NCI-H526 (cell line): ENCODE results near the gene SLC5A3.

Source experiments
- DNase-seq, 2 experiments: peaks; one replicate each; lab custom pipeline; 2025; lab: John Stamatoyannopoulos, UW

Gene SLC5A3

GRCh38 chr21:34071683-34072082 lies 1.7 kb upstream of the SLC5A3 start:
- no peak for DNase-seq

DNA sequence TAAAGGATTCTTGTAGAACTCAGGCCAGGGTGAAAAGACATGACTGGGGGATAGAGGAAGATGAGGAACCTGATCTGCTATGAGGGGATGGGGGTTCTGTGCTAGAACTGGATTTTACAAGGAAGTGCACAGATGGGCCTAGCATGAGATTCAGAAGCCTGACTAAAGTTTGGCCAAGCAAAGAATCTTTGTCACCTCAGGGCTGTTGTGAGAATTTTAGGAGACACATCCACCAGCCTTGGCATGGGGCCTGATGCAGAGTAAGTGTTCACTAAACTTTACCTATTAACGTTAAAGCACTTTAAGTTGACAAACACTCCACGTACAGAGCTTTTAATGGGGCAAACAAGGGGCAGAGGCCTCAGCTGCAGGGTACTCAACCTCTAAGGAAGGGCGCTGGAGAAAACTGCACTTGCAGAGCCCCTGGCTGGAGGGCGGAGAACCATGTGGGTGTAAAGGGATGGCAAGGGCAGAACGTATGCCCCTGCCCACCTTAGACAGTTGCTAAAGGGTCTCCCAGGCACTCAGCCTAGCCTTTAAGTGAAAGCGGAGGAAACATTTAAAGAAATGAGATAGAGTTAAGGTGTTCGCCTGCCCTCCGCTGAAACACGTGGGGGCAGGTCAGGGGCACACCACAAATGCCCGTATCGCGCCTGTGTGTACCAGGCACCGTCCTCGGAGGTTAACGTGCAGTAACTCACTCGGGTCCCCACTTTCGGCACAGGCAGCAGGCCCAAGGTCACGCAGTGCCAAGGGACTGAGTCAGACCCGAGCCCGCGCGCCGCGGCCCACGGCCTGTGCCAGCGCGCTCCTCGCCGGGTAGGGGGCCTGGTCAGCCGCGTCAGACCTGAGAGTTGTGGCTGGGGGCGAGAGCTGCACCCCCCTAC lies 990 bp upstream of the SLC5A3 start:
- DNase-seq: no peak

- DNase-seq: peak in 1 of 2 experiments; percentile 60
Measured at GRCh38 chr21:34073749-34074282, 438 bp downstream of the SLC5A3 start.

- DNase-seq: peak in 1 of 2 experiments; percentile 38
Measured at GRCh38 chr21:34074283-34075090, 1.1 kb downstream of the SLC5A3 start.

DNA sequence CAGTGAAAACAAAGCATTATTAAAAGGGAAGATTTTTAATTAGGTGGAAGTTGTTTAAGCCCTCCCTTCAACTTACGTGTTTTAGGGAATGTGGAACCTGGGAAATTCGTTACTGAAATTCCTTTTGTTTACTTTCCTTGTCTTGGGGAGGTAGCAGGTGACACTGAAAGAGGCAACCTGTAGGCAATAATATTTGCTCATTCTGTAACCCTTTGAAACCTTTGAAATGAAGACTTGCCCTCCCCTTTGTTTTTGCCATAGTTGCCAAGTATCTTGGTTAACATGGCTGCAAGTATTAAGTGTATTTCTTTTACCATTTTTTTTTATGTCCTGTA lies 1.7 kb downstream of the SLC5A3 start:
- no peak for DNase-seq

DNA sequence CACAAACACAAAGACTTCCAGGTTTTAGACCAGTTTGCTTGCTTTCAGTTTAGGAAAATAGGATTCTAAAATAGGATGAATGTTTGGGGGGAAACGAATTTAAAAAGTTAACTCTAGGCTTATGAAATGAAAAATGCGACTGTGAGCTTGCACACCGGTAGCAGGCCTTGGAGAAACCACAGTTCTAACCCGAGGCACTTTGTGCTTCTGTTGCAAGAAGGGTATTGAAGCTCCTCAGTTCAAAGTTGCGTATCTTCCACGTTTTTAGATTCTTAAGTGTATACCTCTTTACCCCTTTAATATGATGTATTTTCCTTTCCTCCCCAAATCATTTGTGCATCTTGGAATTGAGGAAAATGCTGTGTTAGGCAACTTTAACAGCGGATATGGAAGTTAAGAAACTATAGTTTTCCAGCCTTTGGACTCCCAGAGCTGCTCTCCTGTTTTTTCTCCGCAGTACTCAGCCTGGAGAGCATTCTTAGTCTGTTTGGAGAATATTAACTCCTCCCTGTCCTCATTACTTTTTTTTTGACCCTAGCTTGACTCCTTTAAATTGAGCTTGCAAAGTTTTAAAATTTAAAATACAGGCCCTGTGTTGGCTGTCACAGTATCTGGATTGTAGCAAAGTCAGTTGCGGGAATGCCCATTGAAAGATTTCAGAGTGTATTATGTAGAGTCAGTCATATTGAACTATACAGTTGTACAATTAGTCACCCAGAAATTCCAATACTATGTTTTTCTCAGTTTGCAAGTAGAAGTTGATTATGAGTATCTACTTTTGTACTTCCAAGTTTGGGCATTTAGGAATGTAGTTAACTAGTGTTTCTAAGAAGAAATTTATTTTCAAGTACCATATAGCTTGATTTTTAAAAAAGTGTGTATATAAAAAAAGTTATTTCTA lies 2.6 kb downstream of the SLC5A3 start:
- DNase-seq: no peak

DNA sequence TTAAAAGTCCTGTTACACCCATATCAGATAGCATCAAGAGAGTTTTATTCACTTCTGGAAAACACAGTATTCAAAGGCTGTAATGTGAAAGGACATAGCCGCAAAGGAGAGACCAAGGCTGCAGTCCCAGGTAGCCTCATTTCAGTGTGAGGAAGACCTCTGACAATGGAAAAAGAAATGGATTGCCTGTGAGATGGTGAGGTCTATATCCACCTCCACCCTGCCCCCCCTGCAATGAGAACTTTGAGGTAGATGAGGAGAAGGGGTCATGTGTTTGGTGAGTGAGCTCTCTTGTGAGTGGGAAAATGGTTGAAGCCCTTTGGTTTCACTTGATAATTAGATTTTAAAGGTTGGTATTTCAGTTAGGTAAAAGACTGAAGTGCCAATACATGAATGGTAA lies 3.5 kb downstream of the SLC5A3 start:
- DNase-seq: no peak

- no peak for DNase-seq
Measured at GRCh38 chr21:34077888-34078287, 4.5 kb downstream of the SLC5A3 start.

- DNase-seq: no peak
Measured at GRCh38 chr21:34078915-34079314, 5.5 kb downstream of the SLC5A3 start.

DNA sequence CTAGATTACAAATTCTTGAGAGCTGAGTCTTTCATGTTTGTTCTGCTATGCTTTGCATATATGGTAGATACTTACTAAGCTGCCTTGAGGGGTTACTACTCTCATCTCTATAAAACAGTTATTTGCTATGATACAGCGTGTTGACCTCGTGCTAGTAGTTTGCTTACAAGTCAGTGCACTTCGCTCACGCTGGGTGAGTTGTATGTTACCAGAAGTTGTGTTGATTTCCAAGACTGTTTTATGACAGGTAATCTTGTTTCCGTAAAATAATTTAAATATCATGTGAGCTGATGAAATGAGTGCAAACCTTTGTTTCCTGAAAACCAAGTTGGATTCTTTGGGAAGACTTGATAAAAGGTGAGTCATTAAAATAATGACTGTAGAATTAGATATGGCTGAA lies 7.3 kb downstream of the SLC5A3 start:
- no peak for DNase-seq

DNA sequence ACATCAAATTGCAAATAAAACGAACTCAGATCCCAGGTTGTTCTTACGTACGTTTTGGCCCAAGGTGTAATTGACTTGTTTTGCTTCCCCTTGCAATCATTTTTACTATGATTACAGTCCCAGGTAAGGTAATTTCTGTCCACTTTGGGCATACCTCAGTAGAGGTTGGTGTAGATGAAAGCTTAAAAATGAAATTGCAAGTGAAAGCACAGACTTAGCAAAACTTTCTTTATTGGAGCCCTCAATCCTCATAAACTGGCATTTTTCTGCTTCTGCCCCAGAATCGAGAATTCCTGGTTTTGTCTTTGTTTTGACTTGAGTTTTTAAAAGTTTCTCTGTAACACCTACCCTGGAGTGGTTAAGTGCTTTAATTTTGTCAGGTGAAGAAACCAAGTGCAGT lies 9.4 kb downstream of the SLC5A3 start:
- no peak for DNase-seq

DNA sequence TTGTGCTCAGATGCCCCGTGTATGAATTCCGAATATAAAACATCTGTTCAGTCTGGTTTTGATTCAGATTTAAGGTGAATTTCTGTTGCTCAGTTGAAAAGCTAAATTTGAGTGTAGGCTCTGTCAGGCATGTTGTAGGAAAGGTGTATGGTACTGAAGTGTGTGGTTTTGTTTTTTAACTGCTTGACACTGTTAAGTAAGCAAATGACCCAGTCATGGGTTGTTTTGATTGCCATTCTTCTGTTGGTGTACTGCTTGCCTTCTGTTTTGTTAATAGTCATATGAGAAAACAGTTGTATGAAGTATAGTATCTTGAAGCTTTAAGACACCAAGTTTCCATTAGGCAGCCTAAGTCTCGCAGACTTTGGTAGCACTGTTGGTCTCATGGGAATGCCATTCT lies 10.0 kb downstream of the SLC5A3 start:
- DNase-seq: no peak

DNA sequence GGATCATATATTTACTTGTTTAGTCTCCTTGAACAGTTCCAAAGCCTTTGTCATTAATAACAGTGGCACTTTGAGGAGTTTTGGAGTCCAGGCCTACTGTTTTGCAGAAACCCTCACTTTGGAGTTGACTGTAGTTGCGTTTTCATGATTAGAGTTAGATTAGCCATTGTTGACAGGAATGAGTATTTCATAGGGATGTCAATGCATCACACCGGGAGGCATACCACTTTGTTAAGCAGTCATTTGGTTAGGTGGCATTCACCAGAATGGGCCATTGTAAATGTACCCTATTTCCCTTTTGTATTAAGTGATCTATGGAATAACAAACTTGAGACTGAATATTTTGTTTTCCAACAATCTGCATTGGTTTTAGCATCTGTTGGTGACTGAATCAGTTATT lies 11.8 kb downstream of the SLC5A3 start:
- no peak for DNase-seq

GRCh38 chr21:34086887-34087306 lies 13.5 kb downstream of the SLC5A3 start:
- no peak for DNase-seq

- DNase-seq: no peak
Measured at GRCh38 chr21:34088752-34089151, 15.4 kb downstream of the SLC5A3 start.

- no peak for DNase-seq
Measured at GRCh38 chr21:34091032-34091431, 17.7 kb downstream of the SLC5A3 start.

DNA sequence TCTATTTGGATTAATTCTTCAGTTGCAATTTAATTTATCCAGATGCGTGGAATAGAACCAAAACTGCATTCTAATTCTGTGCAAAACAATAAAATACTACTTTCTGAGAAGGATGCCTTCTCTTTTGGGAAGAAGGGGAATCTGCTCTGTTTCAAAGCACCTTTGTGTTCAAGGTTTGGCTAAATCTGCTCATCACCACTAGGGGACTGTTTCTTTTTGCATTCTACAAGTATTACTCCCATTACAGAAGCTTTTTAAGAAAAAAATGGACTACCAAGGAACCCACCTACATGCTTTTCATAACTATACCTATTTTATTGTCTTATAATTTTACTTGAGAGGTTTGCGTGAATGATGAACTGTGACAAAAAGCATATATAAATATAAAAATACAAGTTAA lies 18.2 kb downstream of the SLC5A3 start:
- DNase-seq: peak in 1 of 2 experiments; percentile 8

GRCh38 chr21:34092262-34092921 lies 19.0 kb downstream of the SLC5A3 start:
- DNase-seq: no peak

- DNase-seq: no peak
Measured at GRCh38 chr21:34093083-34093482, 19.7 kb downstream of the SLC5A3 start.

GRCh38 chr21:34094949-34095348 lies 21.6 kb downstream of the SLC5A3 start:
- DNase-seq: no peak

DNA sequence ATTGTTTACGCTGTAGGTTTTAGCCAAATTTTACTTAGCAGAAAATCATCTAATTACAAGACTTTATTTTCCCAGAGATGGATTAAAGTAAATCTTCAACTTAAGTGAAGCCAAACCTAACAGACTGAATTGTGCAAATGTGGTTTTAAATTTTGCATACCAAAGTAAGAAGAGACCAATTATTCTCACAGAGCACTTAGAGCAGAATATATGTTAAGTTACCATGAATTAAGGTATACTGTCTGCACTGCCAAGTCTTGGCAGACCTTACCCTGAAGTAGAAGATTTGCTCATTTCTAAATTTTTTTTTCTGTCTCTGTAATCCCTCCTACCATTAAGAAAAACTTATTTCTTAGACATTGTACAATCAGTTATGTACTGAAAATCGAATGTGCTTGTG lies 24.1 kb downstream of the SLC5A3 start:
- DNase-seq: peak in 1 of 2 experiments; percentile 5
